PFSK-1 (cell line): ENCODE data around the gene FCHO1.

Experiments
- FOXP2 ChIP-seq: optimal IDR thresholded peaks from 2 replicates; pipeline ENCODE3; 2011; ENCODE audit warnings: borderline replicate concordance, control low read depth, inconsistent platforms; ENCODE audit not compliant: insufficient read depth; ENCODE audit errors: extremely low read length, extremely low read depth
- POLR2AphosphoS5 ChIP-seq: IDR thresholded peaks from 2 replicates; pipeline ENCODE4 v1.6.1; 2012; ENCODE audit warnings: low read depth, mild to moderate bottlenecking, control low read depth, low read length, moderate library complexity
- SIN3A ChIP-seq: IDR thresholded peaks from 2 replicates; pipeline ENCODE4 v1.6.1; 2012; ENCODE audit warnings: mild to moderate bottlenecking, low read length, moderate library complexity, borderline replicate concordance; ENCODE audit not compliant: insufficient read depth
- TAF1 ChIP-seq: IDR thresholded peaks from 2 replicates; pipeline ENCODE4 v1.6.1; 2012; ENCODE audit warnings: low read length, control low read depth, borderline replicate concordance; ENCODE audit not compliant: insufficient read depth
- TF ChIP-seq, protein P1 (sequence below), 2 experiments: IDR thresholded peaks; 2 replicates each; pipeline versions ENCODE4 v1.6.1 to v1.8.0; 2011 to 2012; ENCODE audit warnings: low read depth in 2 of 2, low read length in 2 of 2, control low read depth in 1 of 2, inconsistent platforms in 1 of 2, mild to moderate bottlenecking in 1 of 2, moderate library complexity in 1 of 2; ENCODE audit not compliant: insufficient read depth in 1 of 2

DNA sequence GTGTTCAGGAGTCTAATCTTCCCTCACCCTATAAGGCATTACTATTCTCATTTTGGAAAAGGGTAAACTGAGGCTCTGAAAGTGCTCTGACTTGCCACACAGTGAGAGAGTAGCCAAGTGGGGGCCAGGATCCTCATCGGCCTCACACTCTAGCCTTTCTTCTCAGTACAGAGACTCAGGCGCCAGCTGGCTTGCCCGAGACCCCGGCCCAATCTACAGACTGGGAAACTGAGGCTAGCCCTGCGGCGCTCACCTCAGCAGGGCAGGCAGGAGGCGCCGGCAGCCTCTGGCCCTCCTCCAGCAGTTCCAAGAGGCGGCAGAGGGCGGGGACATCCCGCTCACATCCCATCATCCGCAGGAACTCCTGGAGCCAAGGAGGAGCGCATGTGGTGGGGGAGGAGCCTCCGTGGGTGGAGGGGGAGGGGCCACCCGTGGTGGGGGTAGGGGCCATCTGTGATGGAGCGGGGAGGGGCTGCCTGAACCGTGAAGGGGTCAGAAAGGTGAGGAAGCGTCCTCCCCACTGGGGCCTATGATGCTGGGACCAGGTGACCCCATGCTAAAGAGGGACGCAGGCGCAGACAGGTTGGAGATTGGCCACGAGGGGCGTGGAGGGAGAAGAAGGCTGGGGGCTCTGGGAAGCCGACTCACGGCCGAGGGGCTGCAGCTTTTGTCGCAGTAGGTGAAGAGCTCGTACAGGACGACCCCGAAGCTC, 78.7 kb downstream of the FCHO1 start:
- TF ChIP-seq POLR2AphosphoS5 (no peak), TAF1 (no peak), SIN3A (no peak), FOXP2 (no peak)
- TF ChIP-seq, protein P1, sequence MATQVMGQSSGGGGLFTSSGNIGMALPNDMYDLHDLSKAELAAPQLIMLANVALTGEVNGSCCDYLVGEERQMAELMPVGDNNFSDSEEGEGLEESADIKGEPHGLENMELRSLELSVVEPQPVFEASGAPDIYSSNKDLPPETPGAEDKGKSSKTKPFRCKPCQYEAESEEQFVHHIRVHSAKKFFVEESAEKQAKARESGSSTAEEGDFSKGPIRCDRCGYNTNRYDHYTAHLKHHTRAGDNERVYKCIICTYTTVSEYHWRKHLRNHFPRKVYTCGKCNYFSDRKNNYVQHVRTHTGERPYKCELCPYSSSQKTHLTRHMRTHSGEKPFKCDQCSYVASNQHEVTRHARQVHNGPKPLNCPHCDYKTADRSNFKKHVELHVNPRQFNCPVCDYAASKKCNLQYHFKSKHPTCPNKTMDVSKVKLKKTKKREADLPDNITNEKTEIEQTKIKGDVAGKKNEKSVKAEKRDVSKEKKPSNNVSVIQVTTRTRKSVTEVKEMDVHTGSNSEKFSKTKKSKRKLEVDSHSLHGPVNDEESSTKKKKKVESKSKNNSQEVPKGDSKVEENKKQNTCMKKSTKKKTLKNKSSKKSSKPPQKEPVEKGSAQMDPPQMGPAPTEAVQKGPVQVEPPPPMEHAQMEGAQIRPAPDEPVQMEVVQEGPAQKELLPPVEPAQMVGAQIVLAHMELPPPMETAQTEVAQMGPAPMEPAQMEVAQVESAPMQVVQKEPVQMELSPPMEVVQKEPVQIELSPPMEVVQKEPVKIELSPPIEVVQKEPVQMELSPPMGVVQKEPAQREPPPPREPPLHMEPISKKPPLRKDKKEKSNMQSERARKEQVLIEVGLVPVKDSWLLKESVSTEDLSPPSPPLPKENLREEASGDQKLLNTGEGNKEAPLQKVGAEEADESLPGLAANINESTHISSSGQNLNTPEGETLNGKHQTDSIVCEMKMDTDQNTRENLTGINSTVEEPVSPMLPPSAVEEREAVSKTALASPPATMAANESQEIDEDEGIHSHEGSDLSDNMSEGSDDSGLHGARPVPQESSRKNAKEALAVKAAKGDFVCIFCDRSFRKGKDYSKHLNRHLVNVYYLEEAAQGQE (IDR thresholded peaks at IDR 0.05; ENCODE audit: insufficient read depth in 1 of 2, low read depth in 2 of 2, low read length in 2 of 2), result no peak
